Spleen (tissue), 11 donors: ENCODE data around the gene ZNF25. TPM values are rescaled to one million over a fixed set of nuclear protein-coding genes. Genes with fewer than 3 reads are reported as not detected.

ENCODE experiments used
- DNase-seq: peaks from one replicate; pipeline ENCODE4 v3.0.0-alpha.2; 2020
- H3K27ac ChIP-seq, 8 donors: fragments of 200-600 bp; sonication (generic) in 7 of 8; 1 replicate in 4 of 8; 2 replicates in 4 of 8; pipeline versions ENCODE4 v1.5.0 to v1.8.0; 2016 to 2021; ENCODE audit warnings: inconsistent platforms in 4 of 8, mild to moderate bottlenecking in 4 of 8, moderate library complexity in 1 of 8
- H3K27me3 ChIP-seq, 7 donors: fragments of 200-600 bp; sonication (generic) in 6 of 7; replicated peaks in 1 of 7; 1 replicate in 4 of 7; 2 replicates in 3 of 7; pipeline versions ENCODE4 v1.5.0 to v1.8.0; 2016 to 2021; ENCODE audit warnings: inconsistent platforms in 3 of 7, mild to moderate bottlenecking in 1 of 7
- H3K36me3 ChIP-seq, 6 donors: fragments of 200-600 bp; sonication (generic) in 5 of 6; 1 replicate in 4 of 6; 2 replicates in 2 of 6; pipeline versions ENCODE4 v1.5.0 to v1.8.0; 2016 to 2021; ENCODE audit warnings: inconsistent platforms in 2 of 6
- H3K4me1 ChIP-seq, 6 donors: fragments of 200-600 bp; sonication (generic) in 5 of 6; 1 replicate in 3 of 6; 2 replicates in 3 of 6; pipeline versions ENCODE4 v1.5.0 to v1.8.0; 2016 to 2021; ENCODE audit warnings: inconsistent platforms in 3 of 6
- H3K4me3 ChIP-seq, 8 donors: fragments of 200-600 bp; sonication (generic) in 7 of 8; 1 replicate in 4 of 8; 2 replicates in 4 of 8; pipeline versions ENCODE4 v1.5.0 to v1.8.0; 2016 to 2021; ENCODE audit warnings: inconsistent platforms in 4 of 8, mild to moderate bottlenecking in 4 of 8, moderate library complexity in 2 of 8
- H3K9me3 ChIP-seq, 8 donors: fragments of 200-600 bp; sonication (generic) in 7 of 8; 1 replicate in 4 of 8; 2 replicates in 4 of 8; pipeline versions ENCODE4 v1.5.0 to v1.8.0; 2016 to 2021; ENCODE audit warnings: inconsistent platforms in 4 of 8
- POLR2A ChIP-seq, 3 donors: fragments of 450-650 bp; IDR thresholded peaks; one replicate each; pipeline ENCODE4 v1.5.1; 2017; ENCODE audit warnings: antibody characterized with exemption in 3 of 3, mild to moderate bottlenecking in 1 of 3
- POLR2AphosphoS5 ChIP-seq, 3 donors: sonication (generic); formaldehyde crosslinking; IDR thresholded peaks; one replicate each; pipeline ENCODE4 v1.5.1; 2017; ENCODE audit warnings: antibody characterized with exemption in 3 of 3
- WGBS, 5 donors: extraction: QIAGEN DNeasy Blood & Tissue Kit in 3 of 5; methylation state at CpG; one replicate each; pipeline versions ENCODE4 v1.1.5 to v1.1.7; 2013 to 2018; 5-methylcytosine and 5-hydroxymethylcytosine counted together
- intact Hi-C: fragments of 100-400 bp; cut with DNase I; formaldehyde crosslinking; loops from one replicate; pipeline ENCODE4 v1.15.0; 2023; ENCODE audit warnings: low total_unique reads
- polyA plus RNA-seq, 3 donors: library from polyadenylated mRNA; stranded (reverse); fragments of 200-250 nt; gene quantifications; one replicate each; pipeline ENCODE4 v1.2.1, GENCODE V29; 2013
- total RNA-seq, 7 donors: library from RNA; depleted of rRNA in 3 of 7; stranded (reverse); fragments of >200 nt in 3 of 7; fragmentation: NEBNext Ultra II Directional in 4 of 7; extraction: Animal tissue kit (Norgen Biotek cat#: 25700) in 4 of 7; gene quantifications; one replicate each; pipeline versions ENCODE4 v1.1.0 to v1.2.1, GENCODE V29; 2016 to 2021
- TF ChIP-seq, protein P1 (sequence below), 11 experiments: fragments of 200-600 bp in 7 of 11; fragments of 450-650 bp in 4 of 11; sonication (generic) in 4 of 11; IDR thresholded peaks in 8 of 11; conservative IDR thresholded peaks in 3 of 11; 1 replicate in 7 of 11; 2 replicates in 4 of 11; pipeline versions ENCODE4 v1.4.0 to v1.8.0; 2016 to 2021; ENCODE audit warnings: antibody characterized with exemption in 11 of 11, inconsistent platforms in 4 of 11, mild to moderate bottlenecking in 1 of 11
- donor health status: healthy with polysubstance abuse.
- donor health status: DM: no; HTN: no; CAD: no; lungs with moderate emphysema.
- donor health status: DM: no; HTN: no; CAD: no.
- donor health status: Bipolar disorder and iron deficiency.
- donor health status: healthy.
- donor health status: DM: no; HTN: no; CAD: no.
- donor health status: DM: yes; HTN: yes; CAD: no.

Gene ZNF25
- total and polyA plus RNA-seq, 10 donors: 4.7 to 14.4 (median 10.4) TPM

DNA sequence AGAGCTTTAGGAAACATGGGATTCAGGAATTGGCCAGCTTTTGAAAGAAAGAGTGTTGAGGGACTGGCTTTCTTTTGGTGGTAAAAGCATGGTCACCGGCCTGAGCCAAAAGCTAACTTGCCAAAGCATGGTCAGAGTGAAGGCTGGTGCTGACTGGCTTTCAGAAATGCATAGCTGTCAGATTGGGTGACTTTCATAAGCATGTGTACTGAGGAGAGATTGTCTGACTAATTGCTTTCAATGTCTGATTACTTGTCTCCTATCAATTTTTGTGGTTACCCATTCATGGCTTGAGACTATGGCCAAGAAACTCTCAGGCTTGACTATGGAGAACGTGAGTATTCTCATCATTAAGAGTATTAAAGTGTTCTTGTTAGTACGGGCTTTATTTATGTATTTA lies 28.2 kb downstream of the ZNF25 start:
- no peak overlapping the region for H3K4me3 ChIP-seq
- intact Hi-C loops: no loop called here
- DNase-seq: no peak
- H3K36me3 ChIP-seq: peaks cover 7 to 54% (median 23%) of the 10 kb centered on the region in 6 donors
- 73 to 88% (median 86%) methylated on average over 3 of the region's 3 CpGs for WGBS, 5 donors
- peaks cover 3 to 20% (median 18%) of the 10 kb centered on the region in 8 donors for H3K9me3 ChIP-seq
- no peaks in the 10 kb centered on the region for H3K4me1 ChIP-seq
- H3K27ac ChIP-seq: no peak overlapping the region
- TF ChIP-seq, protein P1, sequence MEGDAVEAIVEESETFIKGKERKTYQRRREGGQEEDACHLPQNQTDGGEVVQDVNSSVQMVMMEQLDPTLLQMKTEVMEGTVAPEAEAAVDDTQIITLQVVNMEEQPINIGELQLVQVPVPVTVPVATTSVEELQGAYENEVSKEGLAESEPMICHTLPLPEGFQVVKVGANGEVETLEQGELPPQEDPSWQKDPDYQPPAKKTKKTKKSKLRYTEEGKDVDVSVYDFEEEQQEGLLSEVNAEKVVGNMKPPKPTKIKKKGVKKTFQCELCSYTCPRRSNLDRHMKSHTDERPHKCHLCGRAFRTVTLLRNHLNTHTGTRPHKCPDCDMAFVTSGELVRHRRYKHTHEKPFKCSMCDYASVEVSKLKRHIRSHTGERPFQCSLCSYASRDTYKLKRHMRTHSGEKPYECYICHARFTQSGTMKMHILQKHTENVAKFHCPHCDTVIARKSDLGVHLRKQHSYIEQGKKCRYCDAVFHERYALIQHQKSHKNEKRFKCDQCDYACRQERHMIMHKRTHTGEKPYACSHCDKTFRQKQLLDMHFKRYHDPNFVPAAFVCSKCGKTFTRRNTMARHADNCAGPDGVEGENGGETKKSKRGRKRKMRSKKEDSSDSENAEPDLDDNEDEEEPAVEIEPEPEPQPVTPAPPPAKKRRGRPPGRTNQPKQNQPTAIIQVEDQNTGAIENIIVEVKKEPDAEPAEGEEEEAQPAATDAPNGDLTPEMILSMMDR (IDR thresholded peaks at IDR 0.05 in 8 of 11, conservative IDR thresholded peaks at IDR 0.05 in 3 of 11): no peak
- TF ChIP-seq POLR2AphosphoS5 (IDR thresholded peaks at IDR 0.05) (no peak), POLR2A (IDR thresholded peaks at IDR 0.05) (no peak)
- H3K27me3 ChIP-seq: no peaks in the 10 kb centered on the region

DNA sequence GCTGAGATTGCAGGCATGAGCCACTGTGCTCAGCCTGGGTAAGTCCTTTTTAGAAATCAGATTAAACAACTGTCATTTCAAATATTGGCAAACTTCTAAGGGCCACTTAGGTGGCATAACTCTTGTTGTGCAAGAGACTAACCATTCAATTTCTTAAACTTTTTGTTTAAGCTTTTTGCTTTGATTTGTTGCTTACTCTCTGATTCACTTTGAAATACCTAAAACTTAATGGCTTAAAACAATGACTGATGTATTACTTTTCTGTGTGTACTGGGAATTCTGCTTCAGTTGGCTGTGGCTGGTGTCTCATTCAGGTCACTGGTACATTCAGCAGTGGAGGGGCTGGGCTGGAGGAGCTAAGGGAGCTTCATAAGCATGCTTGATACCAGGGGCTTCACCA lies 28.9 kb downstream of the ZNF25 start:
- Histone ChIP-seq H3K27ac (no peak overlapping the region), H3K4me1 (no peaks in the 10 kb centered on the region), H3K27me3 (no peaks in the 10 kb centered on the region), H3K9me3 (peaks cover 0 to 13% (median 11%) of the 10 kb centered on the region in 8 donors), H3K4me3 (no peak overlapping the region), H3K36me3 (peaks cover 1 to 47% (median 16%) of the 10 kb centered on the region in 6 donors)
- no peak for DNase-seq
- intact Hi-C loops: no loop called here
- TF ChIP-seq POLR2AphosphoS5 (IDR thresholded peaks at IDR 0.05) (no peak), POLR2A (IDR thresholded peaks at IDR 0.05) (no peak)
- TF ChIP-seq, protein P1 (IDR thresholded peaks at IDR 0.05 in 8 of 11, conservative IDR thresholded peaks at IDR 0.05 in 3 of 11): no peak

DNA sequence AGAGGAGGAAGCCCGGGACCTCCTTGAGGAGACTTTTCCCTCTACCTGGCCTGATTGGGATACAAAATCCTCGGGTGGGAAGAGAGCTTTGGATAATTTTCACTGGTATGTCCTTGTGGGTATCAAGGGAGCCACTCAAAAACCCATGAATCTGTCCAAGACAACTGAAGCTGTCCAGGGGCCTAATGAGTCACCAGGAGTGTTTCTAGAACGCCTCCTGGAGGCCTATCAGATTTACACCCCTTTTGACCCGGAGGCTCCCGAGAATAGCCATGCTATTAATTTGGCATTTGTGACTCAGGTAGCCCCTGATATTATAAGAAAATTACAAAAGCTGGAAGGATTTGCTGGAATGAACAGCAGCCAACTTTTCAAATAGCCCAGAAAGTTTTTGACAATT lies 38.6 kb downstream of the ZNF25 start:
- 65 to 85% (median 79%) methylated on average over 5 of the region's 5 CpGs for WGBS, 5 donors
- no peak for DNase-seq
- Histone ChIP-seq H3K4me1 (no peaks in the 10 kb centered on the region), H3K9me3 (no peaks in the 10 kb centered on the region), H3K27me3 (no peaks in the 10 kb centered on the region), H3K27ac (no peak overlapping the region), H3K4me3 (no peak overlapping the region), H3K36me3 (no peaks in the 10 kb centered on the region)
- TF ChIP-seq POLR2AphosphoS5 (IDR thresholded peaks at IDR 0.05): no peak
- TF ChIP-seq, protein P1 (IDR thresholded peaks at IDR 0.05 in 8 of 11, conservative IDR thresholded peaks at IDR 0.05 in 3 of 11): no peak
- TF ChIP-seq POLR2A (IDR thresholded peaks at IDR 0.05): no peak
- intact Hi-C loops: no loop called here

DNA sequence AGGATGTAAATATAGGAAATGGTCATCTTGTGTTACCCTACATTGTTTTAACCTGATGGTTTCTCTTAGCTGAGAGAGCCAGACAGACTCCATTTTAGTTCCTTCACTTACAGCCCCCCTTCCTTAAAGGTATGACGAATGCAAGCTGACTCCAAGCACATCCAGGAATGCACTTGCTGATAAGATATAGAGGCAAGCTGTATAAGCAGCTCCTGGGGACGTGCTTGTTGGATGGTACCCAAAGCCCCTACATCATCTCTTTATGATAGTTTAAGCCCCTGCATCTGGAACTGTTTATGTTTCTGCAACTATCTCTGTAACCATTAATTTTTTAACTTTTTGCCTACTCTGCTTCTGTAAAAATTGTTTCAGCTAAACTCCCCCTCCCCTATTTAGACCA lies 41.7 kb downstream of the ZNF25 start:
- intact Hi-C loops: no loop called here
- no peak overlapping the region for H3K4me3 ChIP-seq
- TF ChIP-seq POLR2AphosphoS5 (IDR thresholded peaks at IDR 0.05): no peak
- TF ChIP-seq, protein P1 (IDR thresholded peaks at IDR 0.05 in 8 of 11, conservative IDR thresholded peaks at IDR 0.05 in 3 of 11): no peak
- no peak for TF ChIP-seq POLR2A (IDR thresholded peaks at IDR 0.05)
- no peaks in the 10 kb centered on the region for H3K27me3 ChIP-seq
- no peaks in the 10 kb centered on the region for H3K4me1 ChIP-seq
- no peak overlapping the region for H3K27ac ChIP-seq
- DNase-seq: no peak
- peaks cover 0 to 11% (median 0%) of the 10 kb centered on the region in 8 donors for H3K9me3 ChIP-seq
- WGBS, 5 donors: 58 to 78% (median 73%) methylated on average over 2 of the region's 2 CpGs
- no peaks in the 10 kb centered on the region for H3K36me3 ChIP-seq
